ENCODE data around the gene HTD2.

Gene HTD2

GRCh38 chr3:58358808-58359207 is 52.5 kb downstream of the HTD2 start:
- DNase-seq (ENCODE audit: low read depth), result no peak

- no peak for DNase-seq (ENCODE audit: low read depth)
These were observed 53.3 kb downstream of the HTD2 start for GRCh38 chr3:58359621-58360020.

- no peak for DNase-seq (ENCODE audit: low read depth)
These were observed 55.5 kb downstream of the HTD2 start for GRCh38 chr3:58361866-58362265.

GRCh38 chr3:58366699-58367098 is 60.4 kb downstream of the HTD2 start:
- no peak for DNase-seq (ENCODE audit: low read depth)

GRCh38 chr3:58369038-58369437 is 62.7 kb downstream of the HTD2 start:
- no peak for DNase-seq (ENCODE audit: low read depth)

All from ELR (cell line).